ENCODE results near the gene ING4.

ING4 gene

GRCh38 chr12:6635856-6636531, 26.9 kb downstream of the ING4 start, which contains the start of gene LPAR5:
Gene LPAR5, minus strand, starts transcription at chr12:6635959. Its CDS starts 14,711 bp downstream, at chr12:6621248.
- no peak for DNase-seq (ENCODE audit: low read depth, low spot score)

- DNase-seq (ENCODE audit: low read depth, low spot score): no peak
These were observed 27.5 kb downstream of the ING4 start for GRCh38 chr12:6635375-6635855.

- DNase-seq (ENCODE audit: low read depth, low spot score): no peak
These were observed 30.6 kb downstream of the ING4 start for GRCh38 chr12:6632026-6632983.

GRCh38 chr12:6631549-6631961, 31.4 kb downstream of the ING4 start:
- DNase-seq (ENCODE audit: low read depth, low spot score): no peak

GRCh38 chr12:6630736-6631135, 32.2 kb downstream of the ING4 start:
- no peak for DNase-seq (ENCODE audit: low read depth, low spot score)

- DNase-seq (ENCODE audit: low read depth, low spot score): no peak
These were observed 35.3 kb downstream of the ING4 start for GRCh38 chr12:6627616-6628015.

GRCh38 chr12:6626654-6627283, 36.1 kb downstream of the ING4 start:
- DNase-seq (ENCODE audit: low read depth, low spot score): no peak

GRCh38 chr12:6620885-6621274, 42.0 kb downstream of the ING4 start:
- no peak for DNase-seq (ENCODE audit: low read depth, low spot score)

GRCh38 chr12:6620137-6620884, 42.6 kb downstream of the ING4 start:
- DNase-seq (ENCODE audit: low read depth, low spot score): no peak

- DNase-seq (ENCODE audit: low read depth, low spot score): no peak
These were observed 44.3 kb downstream of the ING4 start for GRCh38 chr12:6618483-6619225.

- DNase-seq (ENCODE audit: low read depth, low spot score): no peak
These were observed 47.1 kb downstream of the ING4 start for GRCh38 chr12:6615802-6616201.

- no peak for DNase-seq (ENCODE audit: low read depth, low spot score)
These were observed 48.3 kb downstream of the ING4 start for GRCh38 chr12:6614513-6615172.

- DNase-seq (ENCODE audit: low read depth, low spot score): peak; percentile 91
These were observed 49.0 kb downstream of the ING4 start for GRCh38 chr12:6613776-6614512.

GRCh38 chr12:6613015-6613775, 49.7 kb downstream of the ING4 start:
- no peak for DNase-seq (ENCODE audit: low read depth, low spot score)

GRCh38 chr12:6612652-6613014, 50.3 kb downstream of the ING4 start:
- DNase-seq (ENCODE audit: low read depth, low spot score): no peak

GRCh38 chr12:6612247-6612646, 50.7 kb downstream of the ING4 start:
- DNase-seq (ENCODE audit: low read depth, low spot score): no peak

- no peak for DNase-seq (ENCODE audit: low read depth, low spot score)
These were observed 54.2 kb downstream of the ING4 start for GRCh38 chr12:6608592-6609281.
